Endodermal cell (in vitro differentiated cells): ENCODE data around the gene MED8. TPM values are rescaled to one million over a fixed set of nuclear protein-coding genes. Genes with fewer than 3 reads are reported as not detected.

ENCODE experiments used
- DNase-seq: peaks from one replicate; pipeline ENCODE4 v3.0.0-alpha.2; 2017
- H3K27ac ChIP-seq: 2 replicates; pipeline ENCODE4 v1.5.1; 2013; ENCODE audit warnings: mild to moderate bottlenecking, low read depth, low read length, moderate library complexity
- H3K27me3 ChIP-seq: 2 replicates; pipeline ENCODE4 v1.6.1; 2013; ENCODE audit warnings: mild to moderate bottlenecking, low read length, moderate library complexity; ENCODE audit not compliant: insufficient read depth, control insufficient read depth, poor library complexity, severe bottlenecking
- H3K36me3 ChIP-seq: 2 replicates; pipeline ENCODE4 v1.7.0; 2013; ENCODE audit warnings: mild to moderate bottlenecking, low read length, moderate library complexity; ENCODE audit not compliant: control insufficient read depth, insufficient read depth
- H3K4me1 ChIP-seq: one replicate; pipeline ENCODE4 v1.7.0; 2013; ENCODE audit warnings: low read length; ENCODE audit not compliant: control insufficient read depth, insufficient read depth
- H3K4me3 ChIP-seq: 2 replicates; pipeline ENCODE4 v1.5.1; 2013; ENCODE audit warnings: mild to moderate bottlenecking, low read length, moderate library complexity
- H3K9ac ChIP-seq: 2 replicates; pipeline ENCODE4 v1.6.1; 2013; ENCODE audit warnings: mild to moderate bottlenecking, low read length, moderate library complexity; ENCODE audit not compliant: poor library complexity, severe bottlenecking; ENCODE audit errors: extremely low read depth
- H3K9me3 ChIP-seq: 2 replicates; pipeline ENCODE4 v1.6.1; 2013; ENCODE audit warnings: mild to moderate bottlenecking, low read length, moderate library complexity; ENCODE audit not compliant: control insufficient read depth
- H3K27ac Mint-ChIP-seq: 2 replicates; pipeline ENCODE4 v1.8.0; 2020; ENCODE audit warnings: mixed read lengths
- H3K27me3 Mint-ChIP-seq: 2 replicates; pipeline ENCODE4 v1.8.0; 2021; ENCODE audit warnings: mild to moderate bottlenecking, mixed read lengths; ENCODE audit not compliant: insufficient read depth
- H3K36me3 Mint-ChIP-seq: 2 replicates; pipeline ENCODE4 v1.8.0; 2020; ENCODE audit warnings: low read depth, mixed read lengths
- H3K4me1 Mint-ChIP-seq: 2 replicates; pipeline ENCODE4 v1.8.0; 2020; ENCODE audit warnings: mixed read lengths
- H3K4me3 Mint-ChIP-seq: 2 replicates; pipeline ENCODE4 v1.8.0; 2020; ENCODE audit warnings: mild to moderate bottlenecking, moderate library complexity, mixed read lengths
- H3K9me3 Mint-ChIP-seq: 2 replicates; pipeline ENCODE4 v1.8.0; 2020; ENCODE audit warnings: mild to moderate bottlenecking, mixed read lengths
- WGBS, 2 experiments: methylation state at CpG; one replicate each; pipeline versions ENCODE4 v1.1.5 to v1.1.7; 2013; ENCODE audit warnings: missing lambda C conversion rate in 2 of 2, mixed read lengths in 1 of 2; ENCODE audit not compliant: insufficient coverage in 1 of 2, insufficient read length in 1 of 2; 5-methylcytosine and 5-hydroxymethylcytosine counted together
- microRNA-seq: library from miRNA; unstranded; fragments of <30 nt; microRNA quantifications from one replicate; pipeline ENCODE4 v1.2.0, GENCODE V29; 2020; ENCODE audit warnings: borderline microRNAs expressed
- total RNA-seq, 2 donors: library from RNA; stranded (reverse); fragmentation: NEBNext Ultra II Directional in 1 of 2; extraction: Animal tissue kit (Norgen Biotek cat#: 25700) in 1 of 2; gene quantifications; 2 replicates in 1 of 2; 3 replicates in 1 of 2; pipeline ENCODE4 v1.2.1, GENCODE V29; 2021
- TF ChIP-seq, protein P1 (sequence below): fragments of 200-600 bp; sonication (generic); conservative IDR thresholded peaks from 2 replicates; pipeline ENCODE4 v1.5.0; 2021; ENCODE audit warnings: antibody characterized with exemption, mild to moderate bottlenecking

Gene MED8
- total RNA-seq, 2 donors from 2014 or later: 16.1 to 18.8 TPM

DNA sequence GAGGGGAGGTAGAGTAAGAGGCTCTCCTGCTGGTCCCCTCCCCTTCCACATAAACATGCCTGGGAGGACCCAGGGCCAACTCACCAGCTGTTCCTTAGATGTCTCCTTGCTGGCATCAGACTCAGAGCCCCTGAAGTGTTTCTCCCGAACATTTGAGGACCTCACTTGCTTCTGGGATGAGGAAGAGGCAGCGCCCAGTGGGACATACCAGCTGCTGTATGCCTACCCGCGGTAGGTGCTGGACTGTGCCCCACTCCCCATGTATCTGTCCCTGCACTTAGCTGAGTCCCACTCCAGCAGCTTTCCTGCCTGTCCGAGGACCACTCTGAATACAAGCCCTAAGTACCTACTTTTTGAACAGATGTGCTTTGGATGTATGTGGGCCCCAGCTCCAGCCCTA lies 51.6 kb downstream of the MED8 start:
- Mint-ChIP-seq H3K4me3 (no peak overlapping the region), H3K4me1 (peaks cover 5% of the 10 kb centered on the region), H3K36me3 (no peaks in the 10 kb centered on the region), H3K27ac (no peak overlapping the region), H3K27me3 (no peaks in the 10 kb centered on the region), H3K9me3 (no peaks in the 10 kb centered on the region)
- Histone ChIP-seq H3K27me3 (no peaks in the 10 kb centered on the region), H3K9me3 (no peaks in the 10 kb centered on the region), H3K9ac (no peak overlapping the region), H3K36me3 (no peaks in the 10 kb centered on the region), H3K27ac (no peak overlapping the region), H3K4me3 (no peak overlapping the region), H3K4me1 (no peaks in the 10 kb centered on the region)
- 88 to 95% methylated on average over 4 to 5 of the region's 5 CpGs for WGBS, 2 experiments
- TF ChIP-seq, protein P1, sequence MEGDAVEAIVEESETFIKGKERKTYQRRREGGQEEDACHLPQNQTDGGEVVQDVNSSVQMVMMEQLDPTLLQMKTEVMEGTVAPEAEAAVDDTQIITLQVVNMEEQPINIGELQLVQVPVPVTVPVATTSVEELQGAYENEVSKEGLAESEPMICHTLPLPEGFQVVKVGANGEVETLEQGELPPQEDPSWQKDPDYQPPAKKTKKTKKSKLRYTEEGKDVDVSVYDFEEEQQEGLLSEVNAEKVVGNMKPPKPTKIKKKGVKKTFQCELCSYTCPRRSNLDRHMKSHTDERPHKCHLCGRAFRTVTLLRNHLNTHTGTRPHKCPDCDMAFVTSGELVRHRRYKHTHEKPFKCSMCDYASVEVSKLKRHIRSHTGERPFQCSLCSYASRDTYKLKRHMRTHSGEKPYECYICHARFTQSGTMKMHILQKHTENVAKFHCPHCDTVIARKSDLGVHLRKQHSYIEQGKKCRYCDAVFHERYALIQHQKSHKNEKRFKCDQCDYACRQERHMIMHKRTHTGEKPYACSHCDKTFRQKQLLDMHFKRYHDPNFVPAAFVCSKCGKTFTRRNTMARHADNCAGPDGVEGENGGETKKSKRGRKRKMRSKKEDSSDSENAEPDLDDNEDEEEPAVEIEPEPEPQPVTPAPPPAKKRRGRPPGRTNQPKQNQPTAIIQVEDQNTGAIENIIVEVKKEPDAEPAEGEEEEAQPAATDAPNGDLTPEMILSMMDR: no peak
- peak; percentile 35 for DNase-seq

DNA sequence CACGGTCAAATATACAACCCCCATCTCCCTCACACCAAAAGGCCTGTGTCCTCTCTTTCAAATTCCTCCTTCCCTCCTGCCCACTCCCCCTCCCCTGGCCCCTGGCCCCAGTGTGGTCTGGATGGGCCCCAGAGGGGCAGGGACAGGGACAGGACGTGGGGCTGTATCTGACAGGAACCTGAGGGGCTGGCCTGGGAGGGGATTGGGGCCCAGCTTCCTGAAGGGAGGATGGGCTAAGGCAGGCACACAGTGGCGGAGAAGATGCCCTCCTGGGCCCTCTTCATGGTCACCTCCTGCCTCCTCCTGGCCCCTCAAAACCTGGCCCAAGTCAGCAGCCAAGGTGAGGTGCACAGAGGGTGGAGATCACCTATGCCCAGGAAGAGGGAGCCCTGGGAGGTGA lies 52.0 kb downstream of the MED8 start, which contains the start of gene MPL:
TSS of gene MPL (plus strand) at position 231 of the 400 bp plus-strand sequence. CDS start at position 262, 31 bp downstream.
- Histone ChIP-seq H3K27me3 (no peaks in the 10 kb centered on the region), H3K9ac (no peak within 1 kb of the TSS), H3K4me3 (no peak within 1 kb of the TSS), H3K36me3 (no peaks in the 10 kb centered on the region), H3K27ac (no peak within 1 kb of the TSS), H3K4me1 (no peaks in the 10 kb centered on the region), H3K9me3 (no peaks in the 10 kb centered on the region)
- WGBS, 2 experiments: 83% methylated on average over 3 of the region's 3 CpGs; no CpG with 5 or more reads in 1 of the 2 experiments
- Mint-ChIP-seq H3K36me3 (no peaks in the 10 kb centered on the region), H3K4me3 (no peak within 1 kb of the TSS), H3K27me3 (no peaks in the 10 kb centered on the region), H3K9me3 (no peaks in the 10 kb centered on the region), H3K4me1 (peaks cover 5% of the 10 kb centered on the region), H3K27ac (no peak within 1 kb of the TSS)
- TF ChIP-seq, protein P1: no peak
- peak; percentile 38 for DNase-seq

DNA sequence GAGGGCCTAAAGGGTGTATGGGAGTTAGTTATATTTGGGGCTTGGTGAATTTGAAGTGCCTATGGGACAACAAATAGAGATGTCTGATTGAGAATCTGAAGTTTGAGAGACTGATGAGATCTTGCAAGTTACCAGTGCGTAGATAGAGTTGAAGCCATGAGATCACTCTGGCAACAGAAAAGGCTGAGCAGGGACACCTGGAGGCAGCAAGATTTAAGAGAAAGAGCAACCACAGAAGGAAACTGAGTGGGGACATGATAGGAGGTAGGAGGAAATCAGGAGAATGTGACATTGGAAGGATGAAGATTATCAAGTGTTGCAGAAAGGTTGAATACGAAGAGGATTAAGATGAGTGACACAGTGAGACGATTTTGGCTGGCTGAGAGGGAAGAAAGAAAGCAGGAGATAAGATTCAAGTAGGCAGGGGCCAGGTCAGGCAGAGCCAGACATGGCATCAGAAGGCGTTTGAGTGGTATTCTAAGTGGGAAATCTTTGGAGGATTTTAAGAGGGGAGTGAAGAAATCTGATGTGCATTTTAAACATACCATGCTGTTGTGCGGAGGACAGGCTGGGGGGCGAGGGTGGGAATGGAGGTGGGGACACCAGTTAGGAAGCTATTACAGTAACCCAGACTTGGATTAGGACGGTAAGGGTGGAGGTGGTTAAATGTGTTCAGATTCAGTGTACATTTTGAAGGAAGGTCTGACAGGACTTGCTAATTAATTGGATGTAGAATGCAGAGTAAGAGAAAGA lies 55.0 kb downstream of the MED8 start:
- TF ChIP-seq, protein P1: no peak
- H3K27me3 Mint-ChIP-seq: no peaks in the 10 kb centered on the region

More for the DNA sequence above, 55.0 kb downstream of the MED8 start:
- Histone ChIP-seq H3K27me3 (no peaks in the 10 kb centered on the region), H3K9me3 (no peaks in the 10 kb centered on the region), H3K4me1 (no peaks in the 10 kb centered on the region), H3K36me3 (no peaks in the 10 kb centered on the region), H3K9ac (no peak overlapping the region), H3K27ac (no peak overlapping the region), H3K4me3 (no peak overlapping the region)
- Mint-ChIP-seq H3K4me3 (no peak overlapping the region), H3K36me3 (no peaks in the 10 kb centered on the region), H3K27ac (no peak overlapping the region), H3K9me3 (no peaks in the 10 kb centered on the region), H3K4me1 (peaks cover 15% of the 10 kb centered on the region)
- no peak for DNase-seq
- 88 to 91% methylated on average over 6 to 7 of the region's 7 CpGs for WGBS, 2 experiments

Small RNAs within 50 kb of the gene (microRNA-seq; reads per million reads assigned to microRNA genes)
- 0.44 reads per million for gene MIR6734

Other genes starting within 250 kb of the MED8 start
- 10 to 100 TPM; 50.2 to 51.7 TPM for gene EBNA1BP2, start 217.5 kb downstream of the MED8 start, total RNA-seq
- under 1 TPM; 0.82 to 0.90 TPM for gene CFAP57, start 217.5 kb downstream of the MED8 start, total RNA-seq
- 10 to 100 TPM; 11.7 to 16.6 TPM for gene TMEM125, start 119.8 kb downstream of the MED8 start, total RNA-seq
- gene C1orf210, start 104.2 kb downstream of the MED8 start, total RNA-seq: 10 to 100 TPM in 1 of 2 donors, 1 to 10 TPM in 1; 9.7 to 17.9 TPM
- gene TIE1, start 88.8 kb downstream of the MED8 start, total RNA-seq: under 1 TPM; 0.40 to 0.99 TPM
- gene MPL, start 52.0 kb downstream of the MED8 start, total RNA-seq: 1 to 10 TPM in 1 of 2 donors, under 1 TPM in 1; 0.64 to 1.2 TPM
- gene CDC20, start 30.8 kb downstream of the MED8 start, total RNA-seq: 100 to 1,000 TPM; 126 to 149 TPM
- 10 to 100 TPM; 24.4 to 28.3 TPM for gene ELOVL1, start 21.8 kb downstream of the MED8 start, total RNA-seq
- 10 to 100 TPM; 55.6 to 59.7 TPM for gene SZT2, start 99 bp upstream of the MED8 start, total RNA-seq
- 10 to 100 TPM; 34.4 to 34.8 TPM for gene HYI, start 64.1 kb upstream of the MED8 start, total RNA-seq
- gene PTPRF, start 141.1 kb upstream of the MED8 start, total RNA-seq: 100 to 1,000 TPM; 203 to 250 TPM